ENCODE results near the gene KIFC3. TPM values are rescaled to one million over a fixed set of nuclear protein-coding genes. Genes with fewer than 3 reads are reported as not detected.

Gene KIFC3
- total RNA-seq, 1 donor: 40.5 TPM

DNA sequence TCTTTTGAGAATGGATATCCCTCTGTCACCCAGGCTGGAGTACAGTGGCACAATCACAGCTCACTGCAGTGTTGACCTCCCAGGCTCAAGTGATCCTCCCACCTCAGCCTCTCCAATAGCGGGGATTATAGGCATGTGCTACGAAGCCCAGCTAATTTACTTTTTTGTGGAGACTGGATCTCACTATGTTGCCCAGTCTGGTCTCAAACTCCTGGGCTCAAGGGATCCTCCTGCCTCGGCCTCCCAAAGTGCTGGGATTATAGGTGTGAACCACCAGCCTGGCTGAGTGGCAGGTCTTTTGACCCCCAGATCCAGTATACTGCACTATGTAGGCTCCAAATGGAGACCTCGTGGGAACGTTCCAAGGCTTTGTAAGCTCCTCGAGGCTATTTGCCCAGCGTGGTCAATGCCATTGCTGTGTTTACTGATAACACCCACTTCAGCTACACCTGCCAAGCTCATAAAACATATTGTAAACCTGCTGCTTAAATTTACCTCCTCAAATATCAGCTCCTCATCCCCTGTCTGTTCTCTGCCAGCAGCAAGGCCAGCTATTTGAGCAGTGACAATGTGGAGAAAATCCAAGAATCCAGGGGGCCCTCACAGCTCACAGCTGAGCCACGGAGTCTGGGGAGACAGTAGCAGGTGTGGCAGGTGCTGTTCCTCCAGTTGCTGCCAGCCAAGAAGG lies 16.2 kb upstream of the KIFC3 start:
- TF ChIP-seq, protein P1, sequence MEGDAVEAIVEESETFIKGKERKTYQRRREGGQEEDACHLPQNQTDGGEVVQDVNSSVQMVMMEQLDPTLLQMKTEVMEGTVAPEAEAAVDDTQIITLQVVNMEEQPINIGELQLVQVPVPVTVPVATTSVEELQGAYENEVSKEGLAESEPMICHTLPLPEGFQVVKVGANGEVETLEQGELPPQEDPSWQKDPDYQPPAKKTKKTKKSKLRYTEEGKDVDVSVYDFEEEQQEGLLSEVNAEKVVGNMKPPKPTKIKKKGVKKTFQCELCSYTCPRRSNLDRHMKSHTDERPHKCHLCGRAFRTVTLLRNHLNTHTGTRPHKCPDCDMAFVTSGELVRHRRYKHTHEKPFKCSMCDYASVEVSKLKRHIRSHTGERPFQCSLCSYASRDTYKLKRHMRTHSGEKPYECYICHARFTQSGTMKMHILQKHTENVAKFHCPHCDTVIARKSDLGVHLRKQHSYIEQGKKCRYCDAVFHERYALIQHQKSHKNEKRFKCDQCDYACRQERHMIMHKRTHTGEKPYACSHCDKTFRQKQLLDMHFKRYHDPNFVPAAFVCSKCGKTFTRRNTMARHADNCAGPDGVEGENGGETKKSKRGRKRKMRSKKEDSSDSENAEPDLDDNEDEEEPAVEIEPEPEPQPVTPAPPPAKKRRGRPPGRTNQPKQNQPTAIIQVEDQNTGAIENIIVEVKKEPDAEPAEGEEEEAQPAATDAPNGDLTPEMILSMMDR (IDR thresholded peaks at IDR 0.05; ENCODE audit: extremely low read depth, low read depth, low read length): no peak

DNA sequence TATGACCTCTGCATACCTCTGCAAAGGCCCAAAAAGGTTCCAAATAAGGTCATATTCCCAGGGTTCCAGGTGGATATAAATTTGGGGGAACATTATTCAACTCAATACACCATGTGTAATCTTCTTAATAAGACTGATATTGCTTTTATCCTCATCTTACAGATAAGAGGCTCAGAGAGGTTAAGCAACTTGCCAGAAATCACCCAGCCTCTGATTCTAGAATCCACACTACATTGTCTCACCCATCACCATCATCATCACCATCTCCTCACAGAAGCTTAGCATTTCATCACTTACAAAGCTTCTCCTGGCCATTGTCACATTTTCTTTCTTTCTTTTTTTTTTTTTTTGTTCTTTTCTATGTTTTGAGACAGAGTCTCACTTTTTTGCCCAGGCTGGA lies 15.4 kb upstream of the KIFC3 start:
- H2AFZ ChIP-seq (ENCODE audit: low read length): no peak overlapping the region
- no peak for DNase-seq (ENCODE audit: insufficient read length, low spot score, missing footprints)
- H3K36me3 ChIP-seq (ENCODE audit: insufficient read depth, low read length): no peaks in the 10 kb centered on the region
- H3K9me3 ChIP-seq (ENCODE audit: low read depth, low read length): no peaks in the 10 kb centered on the region
- H3K27me3 ChIP-seq (ENCODE audit: insufficient read depth, low read length): no peaks in the 10 kb centered on the region
- H4K20me1 ChIP-seq (ENCODE audit: insufficient read depth, low read length): no peaks in the 10 kb centered on the region
- H3K27ac ChIP-seq (ENCODE audit: low read depth, low read length): no peak overlapping the region
- no peak overlapping the region for H3K4me3 ChIP-seq (ENCODE audit: insufficient read depth, low read length)
- H3K4me2 ChIP-seq (ENCODE audit: insufficient read depth, low read length): no peak overlapping the region
- TF ChIP-seq, protein P1 (IDR thresholded peaks at IDR 0.05; ENCODE audit: extremely low read depth, low read depth, low read length): no peak
- no peaks in the 10 kb centered on the region for H3K79me2 ChIP-seq (ENCODE audit: insufficient read depth, low read length)
- H3K4me1 ChIP-seq (ENCODE audit: insufficient read depth, low read length): peaks cover 13% of the 10 kb centered on the region

More for the DNA sequence above, 16.2 kb upstream of the KIFC3 start:
- peaks cover 13% of the 10 kb centered on the region for H3K4me1 ChIP-seq (ENCODE audit: insufficient read depth, low read length)
- no peak overlapping the region for H3K4me2 ChIP-seq (ENCODE audit: insufficient read depth, low read length)
- H3K79me2 ChIP-seq (ENCODE audit: insufficient read depth, low read length): no peaks in the 10 kb centered on the region
- no peak overlapping the region for H3K4me3 ChIP-seq (ENCODE audit: insufficient read depth, low read length)
- DNase-seq (ENCODE audit: insufficient read length, low spot score, missing footprints): no peak
- no peaks in the 10 kb centered on the region for H3K36me3 ChIP-seq (ENCODE audit: insufficient read depth, low read length)
- no peak overlapping the region for H2AFZ ChIP-seq (ENCODE audit: low read length)
- no peaks in the 10 kb centered on the region for H3K27me3 ChIP-seq (ENCODE audit: insufficient read depth, low read length)
- H4K20me1 ChIP-seq (ENCODE audit: insufficient read depth, low read length): no peaks in the 10 kb centered on the region
- no peaks in the 10 kb centered on the region for H3K9me3 ChIP-seq (ENCODE audit: low read depth, low read length)
- no peak overlapping the region for H3K27ac ChIP-seq (ENCODE audit: low read depth, low read length)

DNA sequence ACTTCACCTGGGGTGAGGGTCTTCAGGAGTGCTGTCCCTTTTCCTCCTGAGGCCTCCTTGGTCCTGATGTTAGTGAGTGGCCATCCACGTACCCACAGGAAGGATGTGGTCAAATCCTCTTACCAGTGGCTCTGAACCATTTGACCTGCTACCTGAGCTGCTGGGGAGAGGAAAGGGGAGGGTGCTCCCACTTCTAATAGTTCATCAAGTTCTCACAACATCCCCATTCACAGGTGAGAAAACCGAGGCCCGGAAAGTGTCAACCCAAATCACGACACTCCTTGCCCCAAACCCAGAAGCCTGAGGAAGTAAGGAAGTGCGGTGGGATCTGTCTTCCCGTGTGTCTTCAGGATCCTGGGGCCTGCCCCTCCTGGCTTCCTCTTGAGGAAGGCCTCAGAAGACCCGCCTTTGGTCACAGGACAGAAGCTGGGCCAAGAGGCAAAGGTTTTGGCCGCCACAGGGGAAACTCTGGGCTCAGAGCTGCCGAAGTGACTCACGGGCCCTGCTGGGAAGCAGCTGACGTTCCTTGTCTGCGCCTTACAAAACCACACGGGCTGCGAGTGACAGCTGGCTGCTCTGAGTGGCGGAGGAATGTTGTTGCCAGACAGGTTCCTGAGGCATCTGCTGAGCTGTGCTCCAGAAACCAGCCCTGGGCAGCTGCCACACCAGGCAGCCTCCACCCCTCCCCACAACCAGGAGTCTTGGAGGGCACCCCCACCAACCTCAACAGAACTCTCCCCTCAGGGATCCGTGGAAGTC lies 13.9 kb upstream of the KIFC3 start:
- Histone ChIP-seq H4K20me1 (ENCODE audit: insufficient read depth, low read length) (no peaks in the 10 kb centered on the region), H3K27ac (ENCODE audit: low read depth, low read length) (peak overlapping the region; percentile 81), H3K36me3 (ENCODE audit: insufficient read depth, low read length) (no peaks in the 10 kb centered on the region), H3K9me3 (ENCODE audit: low read depth, low read length) (no peaks in the 10 kb centered on the region), H2AFZ (ENCODE audit: low read length) (peak overlapping the region; percentile 82), H3K27me3 (ENCODE audit: insufficient read depth, low read length) (no peaks in the 10 kb centered on the region), H3K4me1 (ENCODE audit: insufficient read depth, low read length) (peaks cover 13% of the 10 kb centered on the region), H3K79me2 (ENCODE audit: insufficient read depth, low read length) (no peaks in the 10 kb centered on the region), H3K4me3 (ENCODE audit: insufficient read depth, low read length) (peak overlapping the region; percentile 28), H3K4me2 (ENCODE audit: insufficient read depth, low read length) (peak overlapping the region; percentile 39)
- DNase-seq (ENCODE audit: insufficient read length, low spot score, missing footprints): peak; percentile 96
- TF ChIP-seq, protein P1 (IDR thresholded peaks at IDR 0.05; ENCODE audit: extremely low read depth, low read depth, low read length): no peak

DNA sequence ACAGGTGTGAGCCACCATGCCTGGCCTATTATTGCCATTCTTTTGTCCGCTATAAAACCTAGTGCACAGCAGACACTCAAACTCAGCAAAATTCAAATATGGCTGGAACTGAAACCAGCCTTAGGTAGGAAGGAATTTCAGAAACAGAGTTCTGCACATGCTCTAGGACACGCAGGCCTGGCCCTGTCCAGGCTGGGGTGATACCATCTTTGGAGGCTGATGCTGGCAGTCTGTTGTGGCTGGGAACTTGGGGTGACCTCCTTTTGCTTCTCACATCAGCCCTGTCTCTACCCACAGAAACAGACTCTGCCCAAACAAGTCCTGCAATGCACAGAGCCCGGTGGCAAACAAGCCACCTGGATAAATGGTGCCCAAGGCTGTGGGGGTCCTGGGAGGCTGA lies 12.6 kb upstream of the KIFC3 start:
- H3K79me2 ChIP-seq (ENCODE audit: insufficient read depth, low read length): no peaks in the 10 kb centered on the region
- H4K20me1 ChIP-seq (ENCODE audit: insufficient read depth, low read length): no peaks in the 10 kb centered on the region
- TF ChIP-seq, protein P1 (IDR thresholded peaks at IDR 0.05; ENCODE audit: extremely low read depth, low read depth, low read length): no peak
- no peak overlapping the region for H2AFZ ChIP-seq (ENCODE audit: low read length)
- no peak overlapping the region for H3K4me3 ChIP-seq (ENCODE audit: insufficient read depth, low read length)
- H3K36me3 ChIP-seq (ENCODE audit: insufficient read depth, low read length): no peaks in the 10 kb centered on the region
- no peaks in the 10 kb centered on the region for H3K27me3 ChIP-seq (ENCODE audit: insufficient read depth, low read length)
- no peak overlapping the region for H3K4me2 ChIP-seq (ENCODE audit: insufficient read depth, low read length)
- peaks cover 21% of the 10 kb centered on the region for H3K4me1 ChIP-seq (ENCODE audit: insufficient read depth, low read length)
- no peaks in the 10 kb centered on the region for H3K9me3 ChIP-seq (ENCODE audit: low read depth, low read length)
- no peak for DNase-seq (ENCODE audit: insufficient read length, low spot score, missing footprints)
- no peak overlapping the region for H3K27ac ChIP-seq (ENCODE audit: low read depth, low read length)

Measured in osteoblast (primary cell).